Astrocyte of the spinal cord (primary cell): ENCODE measurements around the gene THRB.

Experiments
- DNase-seq: peaks from one replicate; pipeline ENCODE4 v3.0.0; 2011; ENCODE audit warnings: low read depth, low spot score
- H3K4me3 ChIP-seq: 2 replicates; pipeline ENCODE4 v1.5.1; 2011; ENCODE audit warnings: low read depth, mild to moderate bottlenecking, low read length, moderate library complexity
- CTCF ChIP-seq: IDR thresholded peaks from 2 replicates; pipeline ENCODE4 v1.5.1; 2012; ENCODE audit warnings: low read depth, mild to moderate bottlenecking, low read length, inconsistent platforms
- in situ Hi-C: cut with HindIII; loops from 2 replicates; pipeline ENCODE4 v1.10.0; 2017; ENCODE audit warnings: low sequenced_read_pairs

Gene THRB

GRCh38 chr3:24367216-24367615 lies 127.4 kb downstream of the THRB start:
- H3K4me3 ChIP-seq = no peak overlapping the region
- in situ Hi-C loops = no loop called here
- no peak for DNase-seq
- no peak for TF ChIP-seq CTCF

DNA sequence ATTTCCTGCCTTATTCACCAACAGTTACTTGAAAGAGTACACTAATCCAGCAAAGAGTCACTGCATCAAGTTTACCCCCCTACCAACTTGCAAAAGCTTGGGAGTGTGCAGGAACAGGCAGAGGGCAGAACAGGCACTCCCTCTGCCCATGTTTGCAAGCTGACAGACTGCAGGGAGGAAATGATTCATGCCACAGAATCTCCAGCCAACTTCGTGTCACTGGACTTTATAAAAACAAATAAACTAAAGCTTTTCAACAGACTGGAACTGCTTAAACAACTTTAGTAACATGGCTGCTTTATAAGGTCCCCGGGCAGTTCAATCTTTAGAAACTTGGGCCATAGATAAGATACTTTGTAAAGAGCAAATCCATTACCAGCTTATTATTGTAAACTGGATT lies 129.5 kb downstream of the THRB start:
- in situ Hi-C loops = no loop called here
- peak; percentile 84 for DNase-seq

GRCh38 chr3:24364359-24364758 lies 130.3 kb downstream of the THRB start:
- no peak for DNase-seq
- H3K4me3 ChIP-seq = no peak overlapping the region
- in situ Hi-C loops = no loop called here
- no peak for TF ChIP-seq CTCF

More for the DNA sequence above, 129.5 kb downstream of the THRB start:
- no peak overlapping the region for H3K4me3 ChIP-seq
- no peak for TF ChIP-seq CTCF

DNA sequence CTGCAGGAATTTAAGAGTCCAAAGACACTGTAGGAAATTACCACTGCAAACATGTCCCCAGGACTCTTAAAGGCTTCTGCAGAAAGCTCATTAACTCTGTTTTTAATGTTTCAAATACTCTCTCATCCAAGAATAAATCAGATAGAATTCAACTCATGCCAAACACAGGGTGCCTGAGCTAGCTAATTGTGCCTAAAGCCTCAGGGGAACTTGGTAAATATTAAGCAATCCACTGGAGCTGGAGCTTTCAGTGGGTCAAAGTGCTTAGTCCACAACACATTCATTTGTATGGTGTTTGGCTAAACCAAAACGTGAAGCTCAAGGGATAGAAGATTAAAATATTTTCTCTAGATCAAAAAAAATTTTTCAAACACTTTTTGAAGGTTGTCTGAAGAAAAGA lies 131.4 kb downstream of the THRB start:
- no peak for TF ChIP-seq CTCF
- in situ Hi-C loops = no loop called here
- DNase-seq = no peak

GRCh38 chr3:24361623-24362022 lies 133.0 kb downstream of the THRB start:
- no peak for DNase-seq
- H3K4me3 ChIP-seq = no peak overlapping the region
- TF ChIP-seq CTCF = no peak
- in situ Hi-C loops = no loop called here

More for the DNA sequence above, 131.4 kb downstream of the THRB start:
- H3K4me3 ChIP-seq = no peak overlapping the region

DNA sequence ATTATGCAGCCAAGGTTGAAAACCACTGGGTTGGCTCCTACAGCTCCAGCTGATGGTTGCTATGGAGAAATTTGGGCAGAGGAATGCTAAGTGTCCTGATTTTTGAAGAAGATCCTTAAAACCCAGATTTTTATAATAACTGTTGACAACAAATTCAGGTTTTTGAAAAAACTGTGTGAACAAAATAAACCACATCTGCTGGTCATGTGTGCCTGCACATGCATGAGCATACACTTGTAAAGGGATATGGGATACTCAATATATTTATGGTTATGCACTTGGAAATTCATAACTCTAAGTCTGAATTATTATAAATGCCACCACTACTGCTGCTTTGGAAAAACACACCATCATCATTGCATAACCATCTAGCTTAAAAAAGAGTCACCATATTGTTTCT lies 133.7 kb downstream of the THRB start:
- no peak for DNase-seq
- no peak overlapping the region for H3K4me3 ChIP-seq
- TF ChIP-seq CTCF = no peak
- in situ Hi-C loops = no loop called here
